OCI-LY7 (cell line): ENCODE data around the gene KLRC1.
"Not testable (repeated sequence)": the region's sequence is repeated elsewhere in the genome, so short reads cannot be mapped to it uniquely, and the experiment has no call there.

Experiments
- EZH2phosphoT487 ChIP-seq: fragments of 200-600 bp; sonication (generic); IDR thresholded peaks from 2 replicates; pipeline ENCODE4 v1.6.1; 2018; ENCODE audit warnings: low read depth, borderline replicate concordance, mild to moderate bottlenecking, mixed run types, antibody characterized with exemption, low read length, moderate library complexity, mixed read lengths
- TF ChIP-seq, protein P1 (sequence below): fragments of 200-600 bp; sonication (generic); conservative IDR thresholded peaks from 2 replicates; pipeline ENCODE4 v1.5.1; 2014; ENCODE audit warnings: mild to moderate bottlenecking, antibody characterized with exemption, low read length, moderate library complexity, mixed read lengths

DNA sequence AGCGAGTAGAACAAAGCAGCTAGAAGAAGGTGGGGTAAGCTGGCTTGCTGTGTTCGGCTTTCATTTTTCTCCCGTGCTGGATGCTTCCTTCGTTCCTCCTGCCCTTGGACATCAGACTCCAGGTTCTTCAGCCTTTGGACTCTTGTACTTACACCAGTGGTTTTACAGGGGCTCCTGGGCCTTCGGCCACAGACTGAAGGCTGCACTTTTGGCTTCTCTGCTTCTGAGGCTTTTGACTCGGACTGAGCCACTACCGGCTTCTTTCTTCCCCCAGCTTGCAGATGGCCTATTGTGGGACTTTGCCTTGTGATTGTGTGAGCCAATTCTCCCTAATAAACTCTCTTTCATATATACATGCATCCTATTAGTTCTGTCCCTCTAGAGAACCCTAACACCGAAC, 27.2 kb downstream of the KLRC1 start:
- TF ChIP-seq, protein P1, sequence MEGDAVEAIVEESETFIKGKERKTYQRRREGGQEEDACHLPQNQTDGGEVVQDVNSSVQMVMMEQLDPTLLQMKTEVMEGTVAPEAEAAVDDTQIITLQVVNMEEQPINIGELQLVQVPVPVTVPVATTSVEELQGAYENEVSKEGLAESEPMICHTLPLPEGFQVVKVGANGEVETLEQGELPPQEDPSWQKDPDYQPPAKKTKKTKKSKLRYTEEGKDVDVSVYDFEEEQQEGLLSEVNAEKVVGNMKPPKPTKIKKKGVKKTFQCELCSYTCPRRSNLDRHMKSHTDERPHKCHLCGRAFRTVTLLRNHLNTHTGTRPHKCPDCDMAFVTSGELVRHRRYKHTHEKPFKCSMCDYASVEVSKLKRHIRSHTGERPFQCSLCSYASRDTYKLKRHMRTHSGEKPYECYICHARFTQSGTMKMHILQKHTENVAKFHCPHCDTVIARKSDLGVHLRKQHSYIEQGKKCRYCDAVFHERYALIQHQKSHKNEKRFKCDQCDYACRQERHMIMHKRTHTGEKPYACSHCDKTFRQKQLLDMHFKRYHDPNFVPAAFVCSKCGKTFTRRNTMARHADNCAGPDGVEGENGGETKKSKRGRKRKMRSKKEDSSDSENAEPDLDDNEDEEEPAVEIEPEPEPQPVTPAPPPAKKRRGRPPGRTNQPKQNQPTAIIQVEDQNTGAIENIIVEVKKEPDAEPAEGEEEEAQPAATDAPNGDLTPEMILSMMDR, result not testable (repeated sequence)
- TF ChIP-seq EZH2phosphoT487, result not testable (repeated sequence)
